IPS-18c (cell line): Measurements from ENCODE around the gene ZNF674.
"Not testable (repeated sequence)": the region's sequence is repeated elsewhere in the genome, so short reads cannot be mapped to it uniquely, and the experiment has no call there.

ENCODE experiments used
- H3K4me3 ChIP-seq: 2 replicates; pipeline ENCODE4 v1.7.0; 2013; ENCODE audit warnings: low read depth, mild to moderate bottlenecking, low read length, moderate library complexity; ENCODE audit not compliant: insufficient read depth
- H3K9me3 ChIP-seq: one replicate; pipeline ENCODE4 v1.6.1; 2013; ENCODE audit warnings: mild to moderate bottlenecking, low read length, moderate library complexity; ENCODE audit not compliant: control insufficient read depth, insufficient read depth

Gene ZNF674

GRCh38 chrX:46573331-46573891 is 28.2 kb upstream of the ZNF674 start, which contains the start of gene CHST7:
CHST7 (plus strand) TSS chrX:46573765; CDS start chrX:46573932, 167 bp downstream.
- H3K4me3 ChIP-seq, result peak within 1 kb of the TSS; percentile 35
- peaks cover 8% of the 10 kb centered on the region for H3K9me3 ChIP-seq

GRCh38 chrX:46572340-46572936 is 27.2 kb upstream of the ZNF674 start:
- H3K9me3 ChIP-seq, result peaks cover 8% of the 10 kb centered on the region

GRCh38 chrX:46571423-46572339 is 26.5 kb upstream of the ZNF674 start:
- Histone ChIP-seq H3K4me3 (no peak overlapping the region), H3K9me3 (peaks cover 8% of the 10 kb centered on the region)

More at GRCh38 chrX:46572340-46572936, 27.2 kb upstream of the ZNF674 start:
- no peak overlapping the region for H3K4me3 ChIP-seq

GRCh38 chrX:46569621-46570020 is 24.4 kb upstream of the ZNF674 start:
- H3K9me3 ChIP-seq, result peaks cover 8% of the 10 kb centered on the region
- no peak overlapping the region for H3K4me3 ChIP-seq

- H3K9me3 ChIP-seq, result peaks cover 3% of the 10 kb centered on the region
- H3K4me3 ChIP-seq, result no peak overlapping the region
Measured at GRCh38 chrX:46567388-46567787, 22.2 kb upstream of the ZNF674 start.

- Histone ChIP-seq H3K4me3 (no peak overlapping the region), H3K9me3 (no peaks in the 10 kb centered on the region)
Measured at GRCh38 chrX:46561824-46562657, 16.8 kb upstream of the ZNF674 start.

GRCh38 chrX:46559062-46559461 is 13.8 kb upstream of the ZNF674 start:
- H3K4me3 ChIP-seq, result no peak overlapping the region
- peaks cover 2% of the 10 kb centered on the region for H3K9me3 ChIP-seq

GRCh38 chrX:46554942-46555341 is 9.7 kb upstream of the ZNF674 start:
- Histone ChIP-seq H3K9me3 (peaks cover 5% of the 10 kb centered on the region), H3K4me3 (no peak overlapping the region)

GRCh38 chrX:46553935-46554334 is 8.7 kb upstream of the ZNF674 start:
- Histone ChIP-seq H3K4me3 (no peak overlapping the region), H3K9me3 (peaks cover 6% of the 10 kb centered on the region)

- no peak overlapping the region for H3K4me3 ChIP-seq
- H3K9me3 ChIP-seq, result peaks cover 8% of the 10 kb centered on the region
Measured at GRCh38 chrX:46551494-46552128, 6.4 kb upstream of the ZNF674 start.

- H3K9me3 ChIP-seq, result peaks cover 8% of the 10 kb centered on the region
- no peak overlapping the region for H3K4me3 ChIP-seq
Measured at GRCh38 chrX:46549914-46550313, 4.7 kb upstream of the ZNF674 start.

GRCh38 chrX:46547857-46548256 is 2.6 kb upstream of the ZNF674 start:
- H3K9me3 ChIP-seq, result peaks cover 12% of the 10 kb centered on the region
- H3K4me3 ChIP-seq, result no peak overlapping the region

GRCh38 chrX:46544527-46544926 is 694 bp downstream of the ZNF674 start:
- H3K9me3 ChIP-seq, result not testable (repeated sequence)
- H3K4me3 ChIP-seq, result peak overlapping the region; percentile 74

GRCh38 chrX:46543441-46543840 is 1.8 kb downstream of the ZNF674 start:
- H3K9me3 ChIP-seq, result peaks cover 8% of the 10 kb centered on the region

GRCh38 chrX:46531442-46531841 is 13.8 kb downstream of the ZNF674 start:
- H3K9me3 ChIP-seq, result peaks cover 2% of the 10 kb centered on the region
- H3K4me3 ChIP-seq, result no peak overlapping the region

More at GRCh38 chrX:46543441-46543840, 1.8 kb downstream of the ZNF674 start:
- H3K4me3 ChIP-seq, result no peak overlapping the region

- H3K9me3 ChIP-seq, H3K4me3 ChIP-seq: not testable (repeated sequence)
Measured at GRCh38 chrX:46530404-46530908, 14.8 kb downstream of the ZNF674 start.
